WTC11 (cell line): ENCODE data around the gene GABBR2. TPM values are rescaled to one million over a fixed set of nuclear protein-coding genes. Genes with fewer than 3 reads are reported as not detected.
A peak's percentile ranks its signal among the peaks of the same experiment; 100 is the strongest.

Experiments used
- ATAC-seq: fragments of 200-7000 bp; cut with Tn5 transposase; 2 replicates; pipeline ENCODE4 v1.10.0; 2021; ENCODE audit warnings: mild to moderate bottlenecking, moderate library complexity
- CTCF ChIA-PET: fragments of 300-600 bp; sonication (Branson Sonifier 250); formaldehyde crosslinking; loops from one replicate; lab custom pipeline; 2021; ENCODE audit warnings: antibody characterized with exemption; lab: Charles Lee
- POLR2A ChIA-PET: fragments of 350-600 bp; sonication (Branson Sonifier 250); formaldehyde crosslinking; loops from one replicate; lab custom pipeline; 2021; ENCODE audit warnings: antibody characterized with exemption; lab: Charles Lee
- DNase-seq: peaks from one replicate; pipeline ENCODE4 v3.0.0; 2021; ENCODE audit warnings: low spot score
- H3K27ac Mint-ChIP-seq: 2 replicates; pipeline ENCODE4 v1.8.0; 2021; ENCODE audit warnings: mixed read lengths
- H3K27me3 Mint-ChIP-seq: 2 replicates; pipeline ENCODE4 v1.8.0; 2021; ENCODE audit warnings: low read depth, mild to moderate bottlenecking, moderate library complexity, mixed read lengths
- H3K36me3 Mint-ChIP-seq: 2 replicates; pipeline ENCODE4 v1.8.0; 2021; ENCODE audit warnings: mixed read lengths
- H3K4me1 Mint-ChIP-seq: 2 replicates; pipeline ENCODE4 v1.8.0; 2022; ENCODE audit warnings: mixed read lengths
- H3K4me3 Mint-ChIP-seq: 2 replicates; pipeline ENCODE4 v1.8.0; 2021; ENCODE audit warnings: mild to moderate bottlenecking, moderate library complexity, mixed read lengths
- H3K9me3 Mint-ChIP-seq: 2 replicates; pipeline ENCODE4 v1.8.0; 2021; ENCODE audit warnings: mixed read lengths
- ATF1 ChIP-seq: sonication (generic); formaldehyde crosslinking; IDR thresholded peaks from 2 replicates; pipeline ENCODE4 v1.8.1; 2023; ENCODE audit warnings: mild to moderate bottlenecking, moderate library complexity, missing genetic modification reagents
- EMX1 ChIP-seq: fragments of 250-450 bp; sonication (Bioruptor Pico); IDR thresholded peaks from 2 replicates; pipeline ENCODE4 v1.8.0; 2021; ENCODE audit warnings: mild to moderate bottlenecking
- FOXP4 ChIP-seq: sonication (generic); formaldehyde crosslinking; IDR thresholded peaks from 2 replicates; pipeline ENCODE4 v1.8.0; 2022; ENCODE audit warnings: mild to moderate bottlenecking, missing genetic modification reagents
- GRHL2 ChIP-seq: fragments of 250-450 bp; sonication (Bioruptor Pico); IDR thresholded peaks from 2 replicates; pipeline ENCODE4 v1.8.0; 2022; ENCODE audit warnings: mild to moderate bottlenecking, moderate library complexity; ENCODE audit not compliant: insufficient replicate concordance, severe bottlenecking
- MAX ChIP-seq: sonication (generic); formaldehyde crosslinking; IDR thresholded peaks from 2 replicates; pipeline ENCODE4 v1.8.0; 2022; ENCODE audit warnings: mild to moderate bottlenecking, missing genetic modification reagents
- MLX ChIP-seq: sonication (generic); formaldehyde crosslinking; IDR thresholded peaks from 2 replicates; pipeline ENCODE4 v1.8.1; 2023; ENCODE audit warnings: mild to moderate bottlenecking, missing genetic modification reagents, moderate library complexity
- MXD4 ChIP-seq: fragments of 250-450 bp; sonication (Bioruptor Pico); IDR thresholded peaks from 2 replicates; pipeline ENCODE4 v1.8.0; 2021; ENCODE audit warnings: mild to moderate bottlenecking, moderate library complexity, borderline replicate concordance
- NFATC4 ChIP-seq: fragments of 250-450 bp; sonication (Bioruptor Pico); IDR thresholded peaks from 2 replicates; pipeline ENCODE4 v1.9.0; 2021; ENCODE audit warnings: mild to moderate bottlenecking
- NR2C2 ChIP-seq: sonication (generic); formaldehyde crosslinking; IDR thresholded peaks from 2 replicates; pipeline ENCODE4 v1.8.0; 2022; ENCODE audit warnings: mild to moderate bottlenecking, missing genetic modification reagents
- NR3C1 ChIP-seq: sonication (generic); formaldehyde crosslinking; conservative IDR thresholded peaks from 2 replicates; pipeline ENCODE4 v1.8.1; 2023; ENCODE audit warnings: low read depth, mild to moderate bottlenecking, missing genetic modification reagents
- TCF7 ChIP-seq: sonication (generic); formaldehyde crosslinking; IDR thresholded peaks from 2 replicates; pipeline ENCODE4 v1.8.0; 2022; ENCODE audit warnings: mild to moderate bottlenecking, low read depth, missing genetic modification reagents, moderate library complexity
- ZNF219 ChIP-seq: sonication (generic); formaldehyde crosslinking; IDR thresholded peaks from 2 replicates; pipeline ENCODE4 v1.8.0; 2023; ENCODE audit warnings: missing genetic modification reagents, mild to moderate bottlenecking, borderline replicate concordance
- ZNF232 ChIP-seq: sonication (generic); formaldehyde crosslinking; IDR thresholded peaks from 2 replicates; pipeline ENCODE4 v1.8.0; 2022; ENCODE audit warnings: mild to moderate bottlenecking, missing genetic modification reagents
- ZNF281 ChIP-seq: sonication (generic); formaldehyde crosslinking; IDR thresholded peaks from 2 replicates; pipeline ENCODE4 v1.8.0; 2023; ENCODE audit warnings: mild to moderate bottlenecking, missing genetic modification reagents
- ZNF416 ChIP-seq: fragments of 250-450 bp; sonication (Bioruptor Pico); IDR thresholded peaks from 2 replicates; pipeline ENCODE4 v1.9.0; 2021; ENCODE audit warnings: mild to moderate bottlenecking, inconsistent platforms
- ZNF423 ChIP-seq: fragments of 250-450 bp; sonication (Bioruptor Pico); IDR thresholded peaks from 2 replicates; pipeline ENCODE4 v2.1.2; 2022; ENCODE audit warnings: mild to moderate bottlenecking, moderate library complexity
- total RNA-seq: library from RNA; stranded (reverse); gene quantifications from 3 replicates; pipeline ENCODE4 v1.2.3, GENCODE V29; 2021
- TF ChIP-seq, protein P1 (sequence below): sonication (generic); formaldehyde crosslinking; IDR thresholded peaks from 2 replicates; pipeline ENCODE4 v1.8.1; 2023; ENCODE audit warnings: mild to moderate bottlenecking, missing genetic modification reagents, borderline replicate concordance
- TF ChIP-seq, protein P2 (sequence below): fragments of 250-450 bp; sonication (Bioruptor Pico); conservative IDR thresholded peaks from 2 replicates; pipeline ENCODE4 v1.9.0; 2021; ENCODE audit warnings: mild to moderate bottlenecking
- TF ChIP-seq, protein P3 (sequence below): sonication (generic); formaldehyde crosslinking; IDR thresholded peaks from 2 replicates; pipeline ENCODE4 v1.8.1; 2022; ENCODE audit warnings: mild to moderate bottlenecking, moderate library complexity, missing genetic modification reagents

Gene GABBR2
- total RNA-seq, 1 experiment from 2014 or later = 0.92 TPM

GRCh38 chr9:98494852-98495251 lies 213.9 kb downstream of the GABBR2 start:
- DNase-seq (no peak), ATAC-seq (no peak)
- ChIA-PET CTCF (no interaction called here), POLR2A (no interaction called here)
- no peak overlapping the region for H3K27ac Mint-ChIP-seq
- H3K9me3 Mint-ChIP-seq = peaks cover 16% of the 10 kb centered on the region
- H3K4me3 Mint-ChIP-seq = no peak overlapping the region
- peaks cover 13% of the 10 kb centered on the region for H3K4me1 Mint-ChIP-seq
- no peak for TF ChIP-seq NFATC4 (CRISPR knock-in tag)
- peak; percentile 17; the same call in 1 of the 2 replicates for TF ChIP-seq ZNF423
- H3K36me3 Mint-ChIP-seq = peaks cover 4% of the 10 kb centered on the region
- H3K27me3 Mint-ChIP-seq = no peaks in the 10 kb centered on the region; the same call in 1 of the 2 replicates

DNA sequence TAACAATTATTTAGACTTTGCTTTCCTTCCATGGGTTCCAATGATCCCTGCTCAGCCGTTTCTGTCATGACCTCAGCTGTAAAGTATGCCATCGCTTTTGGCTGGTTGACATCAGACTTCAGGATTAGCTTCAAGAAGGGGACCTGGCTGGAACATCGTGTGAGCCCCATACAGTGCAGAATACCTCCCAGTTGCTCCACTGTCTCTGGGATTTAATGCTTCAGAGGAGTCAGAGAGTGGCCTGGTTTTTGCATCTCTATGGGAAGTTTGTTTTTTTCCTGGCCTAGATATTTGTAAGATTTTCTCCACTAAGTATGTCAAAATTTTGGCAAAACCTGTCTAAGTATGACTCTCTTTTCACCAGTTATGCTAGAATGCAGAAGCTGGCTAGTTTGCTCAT lies 216.9 kb downstream of the GABBR2 start:
- no peaks in the 10 kb centered on the region; the same call in 1 of the 2 replicates for H3K27me3 Mint-ChIP-seq
- peaks cover 4% of the 10 kb centered on the region for H3K36me3 Mint-ChIP-seq
- H3K9me3 Mint-ChIP-seq = peaks cover 16% of the 10 kb centered on the region
- no peak for ATAC-seq
- no peak overlapping the region for H3K4me3 Mint-ChIP-seq
- no peak overlapping the region for H3K27ac Mint-ChIP-seq
- ChIA-PET POLR2A (no interaction called here), CTCF (no interaction called here)
- no peak for TF ChIP-seq NFATC4 (CRISPR knock-in tag)
- TF ChIP-seq ZNF281 = no peak
- no peak for TF ChIP-seq ZNF416
- TF ChIP-seq ZNF423 = no peak
- no peak for TF ChIP-seq GRHL2 (CRISPR knock-in tag)
- TF ChIP-seq TCF7 (CRISPR knock-in tag) = no peak
- TF ChIP-seq, protein P1, sequence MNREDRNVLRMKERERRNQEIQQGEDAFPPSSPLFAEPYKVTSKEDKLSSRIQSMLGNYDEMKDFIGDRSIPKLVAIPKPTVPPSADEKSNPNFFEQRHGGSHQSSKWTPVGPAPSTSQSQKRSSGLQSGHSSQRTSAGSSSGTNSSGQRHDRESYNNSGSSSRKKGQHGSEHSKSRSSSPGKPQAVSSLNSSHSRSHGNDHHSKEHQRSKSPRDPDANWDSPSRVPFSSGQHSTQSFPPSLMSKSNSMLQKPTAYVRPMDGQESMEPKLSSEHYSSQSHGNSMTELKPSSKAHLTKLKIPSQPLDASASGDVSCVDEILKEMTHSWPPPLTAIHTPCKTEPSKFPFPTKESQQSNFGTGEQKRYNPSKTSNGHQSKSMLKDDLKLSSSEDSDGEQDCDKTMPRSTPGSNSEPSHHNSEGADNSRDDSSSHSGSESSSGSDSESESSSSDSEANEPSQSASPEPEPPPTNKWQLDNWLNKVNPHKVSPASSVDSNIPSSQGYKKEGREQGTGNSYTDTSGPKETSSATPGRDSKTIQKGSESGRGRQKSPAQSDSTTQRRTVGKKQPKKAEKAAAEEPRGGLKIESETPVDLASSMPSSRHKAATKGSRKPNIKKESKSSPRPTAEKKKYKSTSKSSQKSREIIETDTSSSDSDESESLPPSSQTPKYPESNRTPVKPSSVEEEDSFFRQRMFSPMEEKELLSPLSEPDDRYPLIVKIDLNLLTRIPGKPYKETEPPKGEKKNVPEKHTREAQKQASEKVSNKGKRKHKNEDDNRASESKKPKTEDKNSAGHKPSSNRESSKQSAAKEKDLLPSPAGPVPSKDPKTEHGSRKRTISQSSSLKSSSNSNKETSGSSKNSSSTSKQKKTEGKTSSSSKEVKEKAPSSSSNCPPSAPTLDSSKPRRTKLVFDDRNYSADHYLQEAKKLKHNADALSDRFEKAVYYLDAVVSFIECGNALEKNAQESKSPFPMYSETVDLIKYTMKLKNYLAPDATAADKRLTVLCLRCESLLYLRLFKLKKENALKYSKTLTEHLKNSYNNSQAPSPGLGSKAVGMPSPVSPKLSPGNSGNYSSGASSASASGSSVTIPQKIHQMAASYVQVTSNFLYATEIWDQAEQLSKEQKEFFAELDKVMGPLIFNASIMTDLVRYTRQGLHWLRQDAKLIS = no peak
- TF ChIP-seq, protein P2, sequence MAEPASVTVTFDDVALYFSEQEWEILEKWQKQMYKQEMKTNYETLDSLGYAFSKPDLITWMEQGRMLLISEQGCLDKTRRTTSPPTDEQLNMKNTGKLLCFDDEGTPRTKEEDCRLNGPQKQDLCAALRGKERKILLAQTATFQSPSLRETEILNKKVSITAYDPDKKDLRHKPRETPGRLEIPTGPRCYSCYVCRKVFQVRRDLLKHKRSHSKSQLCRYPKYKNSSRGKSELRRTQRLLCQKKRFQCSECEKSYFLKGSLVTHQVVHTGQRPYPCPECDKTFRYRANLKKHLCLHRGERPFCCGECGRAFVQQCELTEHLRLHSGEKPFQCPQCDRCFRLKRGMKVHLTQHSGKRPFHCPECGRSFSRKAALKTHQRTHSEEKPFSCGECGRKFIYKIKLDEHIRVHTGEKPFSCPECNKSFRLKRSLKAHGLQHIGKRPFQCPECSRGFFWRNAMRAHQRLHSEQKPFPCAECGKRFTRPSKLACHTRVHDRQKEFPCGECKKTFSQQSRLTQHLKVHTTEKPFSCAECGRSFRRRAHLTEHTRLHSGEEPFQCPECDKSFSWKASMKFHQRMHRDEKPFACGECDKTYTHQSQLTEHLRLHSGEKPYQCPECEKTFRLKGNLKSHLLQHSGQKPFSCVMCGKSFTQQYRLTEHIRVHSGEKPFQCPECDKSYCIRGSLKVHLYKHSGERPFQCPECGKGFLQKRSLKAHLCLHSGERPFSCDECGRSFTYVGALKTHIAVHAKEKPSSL = no peak
- TF ChIP-seq EMX1 (CRISPR knock-in tag) = no peak
- TF ChIP-seq MXD4 (CRISPR knock-in tag) = no peak
- no peak for TF ChIP-seq ZNF219 (CRISPR knock-in tag)
- TF ChIP-seq FOXP4 = no peak
- TF ChIP-seq, protein P3, sequence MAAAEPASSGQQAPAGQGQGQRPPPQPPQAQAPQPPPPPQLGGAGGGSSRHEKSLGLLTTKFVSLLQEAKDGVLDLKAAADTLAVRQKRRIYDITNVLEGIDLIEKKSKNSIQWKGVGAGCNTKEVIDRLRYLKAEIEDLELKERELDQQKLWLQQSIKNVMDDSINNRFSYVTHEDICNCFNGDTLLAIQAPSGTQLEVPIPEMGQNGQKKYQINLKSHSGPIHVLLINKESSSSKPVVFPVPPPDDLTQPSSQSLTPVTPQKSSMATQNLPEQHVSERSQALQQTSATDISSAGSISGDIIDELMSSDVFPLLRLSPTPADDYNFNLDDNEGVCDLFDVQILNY = no peak
- TF ChIP-seq MAX (CRISPR knock-in tag) = no peak
- TF ChIP-seq ZNF232 (CRISPR knock-in tag) = no peak
- no peak for TF ChIP-seq MLX
- no peak for TF ChIP-seq ATF1
- no peak for TF ChIP-seq NR3C1
- no peak for TF ChIP-seq NR2C2 (CRISPR knock-in tag)
- no peak for DNase-seq
- peaks cover 18% of the 10 kb centered on the region for H3K4me1 Mint-ChIP-seq
